ENCODE results near the gene CXCL8.
"Not testable (repeated sequence)": the region's sequence is repeated elsewhere in the genome, so short reads cannot be mapped to it uniquely, and the experiment has no call there.

CXCL8 gene

GRCh38 chr4:73743281-73743680 lies 2.9 kb downstream of the CXCL8 start:
- no peak for DNase-seq (ENCODE audit: low read depth in 2 of 2)

GRCh38 chr4:73743795-73744194 lies 3.4 kb downstream of the CXCL8 start:
- DNase-seq (ENCODE audit: low read depth in 2 of 2) = no peak

GRCh38 chr4:73744203-73744602 lies 3.8 kb downstream of the CXCL8 start:
- DNase-seq (ENCODE audit: low read depth in 2 of 2) = no peak

- no peak for DNase-seq (ENCODE audit: low read depth in 2 of 2)
Measured at GRCh38 chr4:73750730-73751129, 10.4 kb downstream of the CXCL8 start.

GRCh38 chr4:73751166-73751565 lies 10.8 kb downstream of the CXCL8 start:
- no peak for DNase-seq (ENCODE audit: low read depth in 2 of 2)

GRCh38 chr4:73751830-73752229 lies 11.5 kb downstream of the CXCL8 start:
- DNase-seq (ENCODE audit: low read depth in 2 of 2) = no peak

GRCh38 chr4:73752424-73752823 lies 12.1 kb downstream of the CXCL8 start:
- DNase-seq (ENCODE audit: low read depth in 2 of 2) = no peak

GRCh38 chr4:73753215-73753614 lies 12.8 kb downstream of the CXCL8 start:
- no peak for DNase-seq (ENCODE audit: low read depth in 2 of 2)

- no peak for DNase-seq (ENCODE audit: low read depth in 2 of 2)
Measured at GRCh38 chr4:73754934-73755333, 14.6 kb downstream of the CXCL8 start.

- no peak for DNase-seq (ENCODE audit: low read depth in 2 of 2)
Measured at GRCh38 chr4:73759357-73759756, 19.0 kb downstream of the CXCL8 start.

- DNase-seq (ENCODE audit: low read depth in 2 of 2) = no peak
Measured at GRCh38 chr4:73761856-73762255, 21.5 kb downstream of the CXCL8 start.

GRCh38 chr4:73762409-73762808 lies 22.0 kb downstream of the CXCL8 start:
- DNase-seq (ENCODE audit: low read depth in 2 of 2) = no peak

- no peak for DNase-seq (ENCODE audit: low read depth in 2 of 2)
Measured at GRCh38 chr4:73763877-73764276, 23.5 kb downstream of the CXCL8 start.

GRCh38 chr4:73764513-73764912 lies 24.1 kb downstream of the CXCL8 start:
- no peak for DNase-seq (ENCODE audit: low read depth in 2 of 2)

- DNase-seq (ENCODE audit: low read depth in 2 of 2) = no peak
Measured at GRCh38 chr4:73765296-73765695, 24.9 kb downstream of the CXCL8 start.

GRCh38 chr4:73770917-73771316 lies 30.5 kb downstream of the CXCL8 start:
- no peak for DNase-seq (ENCODE audit: low read depth in 2 of 2)

- DNase-seq (ENCODE audit: low read depth in 2 of 2) = no peak
Measured at GRCh38 chr4:73772363-73772762, 32.0 kb downstream of the CXCL8 start.

- not testable (repeated sequence) for DNase-seq (ENCODE audit: low read depth in 2 of 2)
Measured at GRCh38 chr4:73774406-73774805, 34.0 kb downstream of the CXCL8 start.

- DNase-seq (ENCODE audit: low read depth in 2 of 2) = no peak
Measured at GRCh38 chr4:73776321-73776729, 36.0 kb downstream of the CXCL8 start.

- DNase-seq (ENCODE audit: low read depth in 2 of 2) = no peak
Measured at GRCh38 chr4:73777612-73778011, 37.2 kb downstream of the CXCL8 start.

- no peak for DNase-seq (ENCODE audit: low read depth in 2 of 2)
Measured at GRCh38 chr4:73780243-73780642, 39.9 kb downstream of the CXCL8 start.

GRCh38 chr4:73780834-73781233 lies 40.5 kb downstream of the CXCL8 start:
- no peak for DNase-seq (ENCODE audit: low read depth in 2 of 2)

- no peak for DNase-seq (ENCODE audit: low read depth in 2 of 2)
Measured at GRCh38 chr4:73788411-73788810, 48.0 kb downstream of the CXCL8 start.
